Heart left ventricle (tissue), 13 donors: ENCODE results near the gene WASF3.

Experiments
- CTCF ChIP-seq, 12 donors: fragments of 200-600 bp; sonication (generic) in 4 of 12; IDR thresholded peaks; one replicate each; pipeline versions ENCODE4 v1.5.0 to v1.8.0; 2018 to 2022; ENCODE audit warnings: antibody characterized with exemption in 12 of 12, mild to moderate bottlenecking in 5 of 12
- POLR2A ChIP-seq, 2 donors: fragments of 450-650 bp; IDR thresholded peaks; one replicate each; pipeline ENCODE4 v1.6.1; 2017; ENCODE audit warnings: antibody characterized with exemption in 2 of 2, mild to moderate bottlenecking in 2 of 2, moderate library complexity in 2 of 2
- donor health status: ischemic (EF 13 %, LVEDD 7.1; RV severe dilation, severe dysfunction).
- donor health status: DM: no; HTN: yes; CAD: no.
- donor health status: DM: no; HTN: no; CAD: no.
- donor health status: ischemic (EF 25% LVEDD 6.9; RV normal size, moderate dysfunction).
- donor health status: ischemic (EF 25% LVEDD 5.7; RV mildly dilated, moderate dysfunction).
- donor health status: ischemic (EF 35%, LVEDD 5.7; RV mildly dilated, moderate dysfunction).
- donor health status: nonischemic (EF 11% LVEDD 7.7; RV severe dilation, severe dysfunction).
- donor health status: DM: yes; HTN: yes; CAD: no.
- donor health status: PGD.
- donor health status: ischemic (EF 29% LVEDD 5.4; RV normal size, mild dysfunction).
- donor health status: nonischemic (EF 23%, LVEDD 6.1; RV moderate dilation, normal function).

DNA sequence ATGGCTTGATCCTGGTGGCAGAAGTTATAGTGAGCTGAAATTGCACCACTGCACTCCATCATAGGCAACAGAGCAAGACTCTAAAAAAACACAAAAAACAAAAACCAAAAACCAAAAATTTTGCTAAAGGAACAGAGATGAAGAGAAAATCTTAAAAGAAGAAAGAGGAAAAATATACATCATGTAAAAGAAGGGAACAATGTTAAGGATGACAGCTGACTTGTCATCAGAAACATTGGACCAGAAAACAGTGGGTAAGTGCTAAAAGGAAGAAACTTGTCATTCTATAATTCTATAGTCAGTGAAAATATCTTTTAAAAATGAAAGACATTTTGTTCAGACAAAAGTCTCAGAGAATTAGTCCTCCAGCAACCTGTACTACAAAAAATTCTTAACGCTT, 93.8 kb downstream of the WASF3 start:
- TF ChIP-seq POLR2A (IDR thresholded peaks at IDR 0.05) = no peak
- TF ChIP-seq CTCF (IDR thresholded peaks at IDR 0.05) = no peak
